ENCODE measurements around the gene CIDEB.

DNA sequence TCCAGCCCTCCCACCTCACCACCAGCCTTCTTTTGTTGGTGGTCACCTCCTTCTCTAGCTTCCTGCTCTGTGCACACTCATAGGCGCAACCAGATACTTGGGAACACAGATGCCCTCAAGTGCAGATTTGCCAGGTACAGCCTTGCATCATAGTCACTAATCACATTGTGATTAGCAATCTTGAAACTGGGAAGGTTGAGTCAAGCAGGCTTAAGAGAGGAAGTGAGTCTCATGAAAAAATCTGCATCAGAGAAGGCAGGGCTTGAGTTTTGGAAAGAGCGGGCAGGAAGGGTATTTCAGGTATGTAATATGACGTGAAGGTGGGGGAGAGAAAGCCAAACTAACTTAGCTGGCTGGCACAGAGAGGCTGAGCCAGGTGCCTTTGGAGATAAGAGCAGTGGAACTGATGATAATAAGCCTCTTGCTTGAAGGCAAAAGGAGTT lies 33.7 kb downstream of the CIDEB start:
- TF ChIP-seq, protein P1, sequence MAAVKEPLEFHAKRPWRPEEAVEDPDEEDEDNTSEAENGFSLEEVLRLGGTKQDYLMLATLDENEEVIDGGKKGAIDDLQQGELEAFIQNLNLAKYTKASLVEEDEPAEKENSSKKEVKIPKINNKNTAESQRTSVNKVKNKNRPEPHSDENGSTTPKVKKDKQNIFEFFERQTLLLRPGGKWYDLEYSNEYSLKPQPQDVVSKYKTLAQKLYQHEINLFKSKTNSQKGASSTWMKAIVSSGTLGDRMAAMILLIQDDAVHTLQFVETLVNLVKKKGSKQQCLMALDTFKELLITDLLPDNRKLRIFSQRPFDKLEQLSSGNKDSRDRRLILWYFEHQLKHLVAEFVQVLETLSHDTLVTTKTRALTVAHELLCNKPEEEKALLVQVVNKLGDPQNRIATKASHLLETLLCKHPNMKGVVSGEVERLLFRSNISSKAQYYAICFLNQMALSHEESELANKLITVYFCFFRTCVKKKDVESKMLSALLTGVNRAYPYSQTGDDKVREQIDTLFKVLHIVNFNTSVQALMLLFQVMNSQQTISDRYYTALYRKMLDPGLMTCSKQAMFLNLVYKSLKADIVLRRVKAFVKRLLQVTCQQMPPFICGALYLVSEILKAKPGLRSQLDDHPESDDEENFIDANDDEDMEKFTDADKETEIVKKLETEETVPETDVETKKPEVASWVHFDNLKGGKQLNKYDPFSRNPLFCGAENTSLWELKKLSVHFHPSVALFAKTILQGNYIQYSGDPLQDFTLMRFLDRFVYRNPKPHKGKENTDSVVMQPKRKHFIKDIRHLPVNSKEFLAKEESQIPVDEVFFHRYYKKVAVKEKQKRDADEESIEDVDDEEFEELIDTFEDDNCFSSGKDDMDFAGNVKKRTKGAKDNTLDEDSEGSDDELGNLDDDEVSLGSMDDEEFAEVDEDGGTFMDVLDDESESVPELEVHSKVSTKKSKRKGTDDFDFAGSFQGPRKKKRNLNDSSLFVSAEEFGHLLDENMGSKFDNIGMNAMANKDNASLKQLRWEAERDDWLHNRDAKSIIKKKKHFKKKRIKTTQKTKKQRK (IDR thresholded peaks at IDR 0.05; ENCODE audit: low read depth, low read length), result no peak
- TF ChIP-seq CEBPB (IDR thresholded peaks at IDR 0.05; ENCODE audit: borderline replicate concordance in 1 of 2, low read depth in 2 of 2, low read length in 2 of 2) (peak in 1 of 2 experiments; percentile 64; a peak in 1 of 4 replicates), NFYA (IDR thresholded peaks at IDR 0.05; ENCODE audit: borderline replicate concordance, low read depth, low read length) (no peak), RCOR1 (conservative IDR thresholded peaks at IDR 0.05; ENCODE audit: low read depth, low read length) (no peak), ZNF274 (IDR thresholded peaks at IDR 0.05; ENCODE audit: insufficient read depth, insufficient read length) (no peak), NRF1 (conservative IDR thresholded peaks at IDR 0.05; ENCODE audit: low read depth, low read length) (no peak), JUNB (IDR thresholded peaks at IDR 0.05) (peak; percentile 96), POU2F2 (IDR thresholded peaks at IDR 0.05; ENCODE audit: borderline replicate concordance, low read depth, low read length) (no peak), EZH2 (IDR thresholded peaks at IDR 0.05; ENCODE audit: borderline replicate concordance, control insufficient read depth, low read depth, low read length) (no peak), RBBP5 (conservative IDR thresholded peaks at IDR 0.05) (no peak)
- TF ChIP-seq, protein P2, sequence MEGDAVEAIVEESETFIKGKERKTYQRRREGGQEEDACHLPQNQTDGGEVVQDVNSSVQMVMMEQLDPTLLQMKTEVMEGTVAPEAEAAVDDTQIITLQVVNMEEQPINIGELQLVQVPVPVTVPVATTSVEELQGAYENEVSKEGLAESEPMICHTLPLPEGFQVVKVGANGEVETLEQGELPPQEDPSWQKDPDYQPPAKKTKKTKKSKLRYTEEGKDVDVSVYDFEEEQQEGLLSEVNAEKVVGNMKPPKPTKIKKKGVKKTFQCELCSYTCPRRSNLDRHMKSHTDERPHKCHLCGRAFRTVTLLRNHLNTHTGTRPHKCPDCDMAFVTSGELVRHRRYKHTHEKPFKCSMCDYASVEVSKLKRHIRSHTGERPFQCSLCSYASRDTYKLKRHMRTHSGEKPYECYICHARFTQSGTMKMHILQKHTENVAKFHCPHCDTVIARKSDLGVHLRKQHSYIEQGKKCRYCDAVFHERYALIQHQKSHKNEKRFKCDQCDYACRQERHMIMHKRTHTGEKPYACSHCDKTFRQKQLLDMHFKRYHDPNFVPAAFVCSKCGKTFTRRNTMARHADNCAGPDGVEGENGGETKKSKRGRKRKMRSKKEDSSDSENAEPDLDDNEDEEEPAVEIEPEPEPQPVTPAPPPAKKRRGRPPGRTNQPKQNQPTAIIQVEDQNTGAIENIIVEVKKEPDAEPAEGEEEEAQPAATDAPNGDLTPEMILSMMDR (IDR thresholded peaks at IDR 0.05 in 2 of 3, conservative IDR thresholded peaks at IDR 0.05 in 1 of 3; ENCODE audit: control insufficient read depth in 2 of 3, extremely low read depth in 1 of 3, insufficient read depth in 1 of 3, low read depth in 3 of 3, low read length in 3 of 3), result no peak
